Activated CD4-positive, alpha-beta T cell treated with anti-CD3 and anti-CD28 coated beads for 24 hours (primary cell): ENCODE measurements around the gene CPED1.
"Not testable (repeated sequence)": the region's sequence is repeated elsewhere in the genome, so short reads cannot be mapped to it uniquely, and the experiment has no call there.

Experiments
- DNase-seq, 2 donors: peaks; one replicate each; pipeline ENCODE4 v3.0.0-alpha.2; 2020; ENCODE audit warnings: low read depth in 2 of 2

Gene CPED1

GRCh38 chr7:121280656-121281055, 292.1 kb downstream of the CPED1 start:
- DNase-seq: no peak

DNA sequence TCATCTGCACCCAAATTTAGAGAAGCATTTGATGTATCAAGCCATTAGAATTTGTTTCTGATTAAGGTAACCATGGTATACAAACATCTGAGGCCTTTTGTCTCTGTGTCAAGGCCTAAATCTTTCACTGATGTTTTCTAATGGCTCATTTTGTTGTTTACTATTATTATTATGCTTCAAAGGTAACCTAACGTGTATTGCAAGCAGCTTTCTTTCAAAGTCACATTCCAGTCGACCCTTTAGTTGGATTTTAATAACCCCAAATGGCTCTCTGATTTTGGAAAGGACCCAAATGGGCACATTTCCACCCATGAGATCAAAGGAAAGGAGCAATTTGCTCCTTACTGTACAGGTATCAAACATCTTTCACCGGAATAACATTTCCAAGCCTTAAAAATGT, 293.6 kb downstream of the CPED1 start:
- no peak for DNase-seq

DNA sequence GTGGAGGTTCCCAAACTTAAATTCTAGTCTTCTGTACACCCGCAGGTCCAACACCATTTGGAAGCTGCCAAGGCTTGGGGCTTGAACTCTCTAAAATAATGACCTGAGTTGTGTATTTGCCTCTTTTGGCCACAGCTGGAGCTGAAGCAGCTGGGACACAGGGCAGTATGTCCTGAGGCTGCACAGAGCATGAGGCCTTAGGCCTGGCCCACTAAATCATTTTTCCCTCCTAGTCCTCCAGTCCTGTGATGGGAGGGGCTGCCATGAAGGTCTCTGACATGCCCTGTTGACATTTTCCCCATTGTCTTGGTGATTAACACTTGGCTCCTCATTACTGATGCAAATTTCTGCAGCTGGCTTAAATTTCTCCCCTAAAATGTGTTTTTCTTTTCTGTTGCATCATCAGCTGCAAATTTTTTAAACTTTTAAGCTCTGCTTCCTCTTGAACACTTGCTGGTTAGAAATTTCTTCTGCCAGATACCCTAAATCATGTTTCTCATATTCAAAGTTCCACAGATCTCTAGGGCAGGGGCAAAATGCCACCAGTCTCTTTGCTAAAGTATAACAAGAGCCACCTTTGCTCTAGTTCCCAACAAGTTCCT, 296.7 kb downstream of the CPED1 start:
- DNase-seq: no peak

GRCh38 chr7:121286186-121286585, 297.7 kb downstream of the CPED1 start:
- no peak for DNase-seq

DNA sequence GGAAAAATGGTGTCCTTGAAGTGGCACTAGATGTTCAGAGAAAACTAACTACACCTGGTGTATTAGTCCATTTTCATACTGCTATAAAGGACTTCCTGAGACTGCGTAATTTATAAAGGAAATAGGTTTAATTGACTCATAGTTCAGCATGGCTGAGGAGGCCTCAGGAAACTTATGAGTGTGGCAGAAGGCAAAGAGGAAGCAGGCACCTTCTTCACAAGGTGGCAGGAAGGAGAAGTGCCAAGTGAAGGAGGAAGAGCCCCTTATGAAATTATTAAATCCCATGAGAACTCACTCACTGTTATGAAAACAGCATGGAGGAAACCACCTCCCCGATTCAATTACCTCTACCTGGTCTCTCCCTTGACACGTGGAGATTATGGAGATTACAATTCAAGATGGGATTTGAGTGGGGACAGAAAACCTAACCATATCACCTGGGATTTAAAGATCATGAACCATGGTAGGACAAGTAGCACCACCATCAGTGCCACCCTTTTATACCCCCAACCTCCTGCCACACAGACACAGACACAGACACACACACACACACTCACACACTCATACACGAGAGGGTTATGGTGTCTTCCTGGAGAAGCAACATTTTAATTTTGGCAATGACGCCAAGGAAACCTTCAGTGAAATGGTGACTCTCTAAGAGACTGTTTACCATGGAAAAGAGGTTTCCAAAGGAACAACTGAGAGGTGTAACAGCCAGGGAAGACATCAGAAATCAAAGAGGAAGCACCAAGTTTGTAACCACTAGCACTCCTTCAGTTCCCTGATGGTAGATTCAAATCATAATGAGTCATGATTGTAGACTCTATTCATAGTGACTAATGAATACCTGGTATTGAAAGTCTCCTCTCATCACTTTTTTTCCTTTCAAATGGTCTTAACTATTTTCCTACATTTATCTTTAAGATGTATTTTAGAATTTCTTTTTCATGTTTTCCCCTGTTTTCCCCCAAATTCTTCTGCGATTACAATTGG, 298.5 kb downstream of the CPED1 start:
- DNase-seq: no peak

DNA sequence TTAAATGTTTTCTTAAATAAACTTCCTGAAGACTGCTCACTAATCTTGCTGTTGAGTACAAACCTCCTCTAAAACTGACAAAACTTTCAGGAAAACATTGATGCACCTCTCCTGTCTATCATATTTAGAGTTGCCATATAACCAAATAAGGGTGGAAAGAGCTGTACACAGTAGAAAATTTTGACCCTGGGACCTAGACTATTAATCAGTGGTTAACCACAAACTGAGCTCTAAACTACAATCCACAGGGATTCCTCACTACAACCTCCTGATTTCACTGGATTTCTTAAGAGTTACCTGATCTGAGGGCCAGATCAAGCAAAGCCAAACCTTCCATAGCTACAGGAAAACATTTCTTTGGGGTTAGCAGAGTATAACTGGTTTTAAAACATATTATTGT, 300.4 kb downstream of the CPED1 start:
- no peak for DNase-seq

DNA sequence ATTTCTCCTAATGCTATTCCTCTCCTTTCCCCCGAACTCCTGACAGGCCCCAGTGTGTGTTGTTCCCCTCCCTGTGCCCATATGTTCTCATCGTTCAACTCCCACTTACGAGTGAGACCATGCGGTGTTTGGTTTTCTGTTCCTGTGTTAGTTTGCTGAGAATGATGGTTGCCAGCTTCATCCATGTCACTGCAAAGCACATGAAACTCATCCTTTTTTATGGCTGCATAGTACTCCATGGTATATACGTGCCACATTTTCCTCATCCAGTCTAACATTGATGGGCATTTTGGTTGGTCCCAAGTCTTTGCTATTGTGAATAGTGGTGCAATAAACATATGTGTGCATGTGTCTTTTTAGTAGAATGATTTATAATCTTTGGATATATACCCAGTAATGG, 301.4 kb downstream of the CPED1 start:
- DNase-seq: not testable (repeated sequence)

DNA sequence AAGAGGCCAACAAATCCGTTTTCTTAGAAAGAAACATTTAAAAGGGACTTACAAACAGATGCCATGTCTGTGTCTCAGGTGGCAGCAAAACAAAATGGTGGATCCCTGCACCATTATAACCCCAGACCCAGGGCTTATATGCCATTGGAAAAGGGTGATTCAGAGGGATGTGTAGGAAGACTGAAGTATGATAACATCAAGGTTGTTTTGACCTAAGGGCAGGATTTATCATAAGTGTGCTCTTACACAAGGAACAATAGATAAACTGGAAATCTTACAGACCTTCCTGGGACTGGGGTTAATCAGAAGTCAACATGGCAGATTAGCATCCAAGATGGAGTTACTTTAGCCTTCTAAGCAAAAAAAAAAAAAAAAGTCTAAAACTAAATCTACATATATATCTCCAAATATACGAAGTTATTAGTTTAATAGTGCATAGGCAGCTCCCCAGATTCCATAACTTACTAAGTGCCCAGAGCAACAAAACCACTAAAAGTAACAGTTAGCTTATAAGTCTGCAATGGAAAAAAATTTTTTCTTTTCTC, 306.0 kb downstream of the CPED1 start:
- DNase-seq: no peak

DNA sequence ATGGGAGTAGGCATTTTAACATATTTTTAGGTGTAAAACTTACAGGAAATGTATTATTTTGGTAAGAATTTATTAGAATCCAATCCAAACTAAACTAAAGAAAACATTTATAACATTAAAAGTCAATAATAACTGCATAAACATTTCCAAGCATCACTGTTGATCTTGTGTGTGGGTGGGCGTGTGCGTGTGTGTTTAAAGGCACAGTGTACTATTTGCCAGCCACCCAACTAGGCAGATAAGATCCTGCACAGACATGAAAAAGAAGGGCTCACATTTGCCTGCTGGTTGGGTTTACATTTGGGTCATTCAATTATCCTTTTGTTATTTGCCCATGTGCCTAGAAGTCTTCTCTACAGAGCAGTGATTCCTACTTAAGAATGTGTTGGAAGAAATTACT, 309.3 kb downstream of the CPED1 start:
- no peak for DNase-seq

DNA sequence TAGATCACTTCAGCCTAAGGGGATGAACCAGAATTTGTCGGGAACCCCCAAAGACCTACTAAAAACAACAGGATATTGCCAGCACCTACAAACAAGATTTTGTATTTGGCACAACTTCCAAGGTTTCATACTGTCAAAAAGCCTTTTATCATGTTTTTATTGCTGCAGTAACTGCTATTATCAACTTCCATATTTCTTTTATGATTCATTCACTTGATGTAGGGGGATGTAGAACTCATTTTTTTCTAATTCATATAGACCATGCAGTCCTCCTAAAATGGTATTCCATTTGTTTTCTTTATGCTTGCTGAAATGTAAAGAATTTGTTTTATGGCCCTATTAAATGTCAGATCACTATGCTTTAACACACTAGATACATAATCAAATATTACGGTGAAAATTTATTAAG, 310.3 kb downstream of the CPED1 start:
- no peak for DNase-seq

DNA sequence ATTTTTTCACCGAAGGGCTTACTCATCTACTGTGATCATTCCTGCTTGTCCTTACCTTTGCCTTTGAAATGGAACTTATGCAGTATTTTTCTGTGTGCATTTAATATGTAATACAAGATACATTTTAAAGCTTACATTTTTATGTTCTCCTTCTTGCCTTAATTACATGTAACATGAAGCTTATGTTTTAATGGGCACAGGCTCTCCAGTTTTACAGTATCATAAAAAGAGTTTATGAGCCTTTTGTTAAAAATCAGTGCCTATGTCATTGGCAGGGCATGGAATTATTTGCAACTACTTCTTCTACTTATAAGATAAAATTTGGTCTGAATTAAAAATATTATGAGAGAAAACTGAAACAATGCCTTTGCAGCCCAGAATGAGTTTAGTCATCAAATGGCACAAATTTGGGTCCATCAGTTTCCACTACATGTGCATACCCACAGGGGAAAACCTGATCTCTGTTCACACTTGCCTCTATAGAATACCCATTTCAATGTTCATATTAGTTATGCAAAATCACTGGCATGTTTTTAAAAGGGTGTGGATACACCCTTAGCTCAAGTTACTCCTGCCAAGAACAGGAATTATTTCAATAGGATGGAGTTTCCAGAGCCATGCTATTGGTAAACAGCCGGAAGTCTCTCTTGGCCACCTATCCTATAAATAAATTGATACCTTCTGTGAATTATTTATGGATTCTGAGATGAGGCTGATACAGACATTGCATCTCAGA, 312.3 kb downstream of the CPED1 start:
- DNase-seq: no peak

DNA sequence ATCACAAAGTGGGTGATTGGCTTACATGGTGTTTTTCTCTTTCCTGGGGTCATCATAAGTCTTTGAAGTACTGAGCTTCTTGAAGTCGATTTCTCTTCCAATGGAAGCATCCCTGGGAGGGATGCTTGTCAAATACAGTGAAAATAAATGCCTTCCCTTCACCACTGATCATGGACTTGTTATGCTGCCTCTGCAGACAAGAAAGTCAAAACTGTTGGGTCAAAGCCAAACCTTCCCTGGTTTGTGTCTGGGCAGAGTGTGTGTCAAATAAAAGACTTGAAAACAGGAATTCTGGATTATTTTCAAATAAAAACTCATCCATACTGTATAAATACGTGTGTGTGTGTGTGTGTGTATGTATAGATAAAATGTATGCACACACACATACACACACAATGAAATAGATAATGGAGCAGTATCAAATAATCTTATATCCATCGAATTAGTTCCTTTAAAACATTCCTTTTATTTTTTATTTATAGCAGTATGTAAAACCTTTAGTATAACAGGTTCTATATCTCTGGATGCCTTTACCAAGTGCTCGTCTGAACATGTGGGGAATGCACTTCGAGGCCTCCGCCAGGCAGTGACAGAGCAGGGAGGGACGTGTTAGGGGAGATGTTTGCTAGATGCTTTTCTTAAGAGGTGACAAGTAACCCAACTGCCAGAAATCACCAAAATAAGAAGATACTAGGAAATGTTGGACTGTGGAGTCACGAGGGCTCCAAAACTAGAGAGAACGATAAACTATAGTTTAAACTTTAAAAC, 313.1 kb downstream of the CPED1 start:
- no peak for DNase-seq

DNA sequence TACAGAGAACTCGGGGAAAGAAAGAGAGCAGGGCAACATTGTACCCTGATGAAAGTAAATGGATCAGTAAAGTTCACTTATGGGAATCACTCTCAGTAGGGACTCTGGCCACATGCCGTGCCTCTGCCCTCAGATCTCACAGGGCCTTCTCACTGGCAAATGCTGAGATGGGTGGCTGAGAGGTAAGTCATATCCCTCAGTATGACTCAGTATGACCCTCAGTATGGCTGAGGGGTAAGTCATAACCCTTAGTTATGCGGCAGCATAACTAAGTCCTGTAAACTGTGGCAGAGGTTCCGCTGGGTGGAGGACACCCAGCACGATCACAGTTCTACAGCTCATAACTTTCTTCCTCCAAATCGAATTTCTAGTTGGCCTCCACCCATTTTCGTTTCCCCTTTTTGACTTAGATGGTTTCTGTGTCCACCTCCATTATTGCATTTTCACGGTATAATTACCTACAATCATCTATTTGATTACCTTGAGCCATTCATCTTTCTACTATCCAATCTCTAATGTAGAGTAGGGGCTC, 313.8 kb downstream of the CPED1 start:
- no peak for DNase-seq

DNA sequence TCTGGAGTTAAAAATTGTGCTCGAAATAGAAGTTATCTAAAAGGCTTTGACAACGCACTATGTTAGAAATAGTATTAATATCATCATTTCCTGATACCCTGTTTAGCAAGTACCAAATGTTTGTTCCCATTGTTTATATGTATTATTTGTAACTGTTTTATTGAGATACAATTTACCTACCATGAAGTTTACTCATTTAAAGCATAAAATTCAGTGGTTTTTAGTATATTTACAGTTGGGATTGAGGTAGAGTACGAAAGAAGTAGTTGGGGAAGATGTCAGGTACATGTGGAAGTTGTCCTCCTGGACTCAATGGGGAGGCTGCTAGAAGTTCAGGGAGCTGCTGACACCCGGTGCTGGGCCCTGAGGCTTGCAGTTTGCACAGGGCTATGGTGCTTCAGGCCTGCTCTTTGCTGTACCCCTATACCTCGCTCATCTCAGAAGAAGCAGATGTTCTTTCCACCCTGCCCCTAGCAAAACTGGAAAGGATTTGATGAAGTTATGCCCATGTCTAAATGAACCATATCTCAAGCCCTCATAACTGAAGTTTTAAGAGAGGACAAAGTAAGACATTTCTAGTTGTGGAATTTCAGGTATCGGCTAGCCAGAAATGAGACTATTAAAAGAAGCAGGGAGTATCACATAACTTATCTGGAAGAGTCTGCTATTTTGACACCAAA, 315.1 kb downstream of the CPED1 start:
- no peak for DNase-seq

- no peak for DNase-seq
Observed at GRCh38 chr7:121304102-121304658, 315.7 kb downstream of the CPED1 start.

DNA sequence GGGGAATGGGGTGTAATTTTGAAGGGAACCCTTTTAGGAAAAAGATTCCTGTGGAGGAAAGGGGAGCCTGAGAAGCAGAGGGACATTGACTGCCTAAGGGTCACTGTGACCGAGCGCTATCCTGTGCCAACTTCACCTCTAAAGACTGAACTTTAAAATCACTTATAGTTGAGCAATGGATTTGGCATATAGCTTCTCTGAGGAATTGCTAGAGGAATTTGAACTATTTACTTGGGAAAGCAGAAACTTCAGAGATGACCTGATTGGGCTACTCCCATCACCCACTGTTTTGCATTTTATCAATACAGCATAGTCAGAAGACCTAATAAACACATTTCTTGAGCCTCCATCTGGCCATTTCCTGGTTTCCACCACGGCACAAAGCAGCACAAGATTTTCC, 316.6 kb downstream of the CPED1 start:
- no peak for DNase-seq

DNA sequence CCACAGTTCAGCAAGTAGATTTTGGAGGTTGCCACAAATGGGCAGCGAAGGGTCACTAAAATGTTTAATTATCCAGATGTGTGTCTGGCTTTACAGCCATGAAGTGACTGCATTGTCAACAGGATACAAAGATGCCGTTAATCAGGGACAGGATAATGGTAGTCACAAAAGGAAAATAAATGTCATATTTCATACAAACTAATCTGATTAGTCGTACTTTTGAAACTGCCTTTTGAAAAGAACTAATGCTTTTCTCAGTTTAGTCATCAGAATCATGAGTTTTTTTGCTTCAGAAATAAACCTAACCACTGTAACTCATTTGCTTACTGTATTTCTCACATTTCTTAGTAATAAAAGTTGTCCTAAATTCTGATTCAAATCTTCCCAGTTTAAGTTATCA, 318.1 kb downstream of the CPED1 start:
- no peak for DNase-seq

GRCh38 chr7:121307021-121307574, 318.6 kb downstream of the CPED1 start:
- DNase-seq: no peak

DNA sequence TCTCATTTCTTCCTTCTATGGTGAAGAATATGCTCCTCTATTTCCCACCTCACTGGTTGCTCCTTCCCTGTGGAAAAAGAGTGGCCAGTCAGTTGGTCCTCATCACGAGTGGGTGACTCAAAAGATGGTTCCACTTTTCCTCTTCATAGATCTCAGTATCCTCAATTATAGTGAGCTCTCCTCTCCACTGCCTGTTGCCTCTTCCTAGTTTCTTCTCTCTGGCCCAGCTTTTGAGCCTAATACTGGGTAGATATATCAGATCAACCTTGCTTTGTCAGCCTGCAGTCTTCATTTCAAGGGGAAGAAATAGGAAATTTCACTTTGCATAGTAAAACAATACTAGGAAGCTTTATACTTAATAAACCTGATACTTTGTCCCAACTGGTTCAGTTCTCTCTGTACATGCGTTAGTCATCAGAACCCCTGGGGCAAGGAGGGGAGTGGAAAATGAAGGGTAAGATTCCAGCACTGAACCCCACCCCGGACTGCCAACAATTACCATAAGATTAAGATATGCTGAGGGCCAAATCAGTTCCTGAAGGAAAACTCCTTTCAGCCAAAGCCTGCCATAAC, 324.8 kb downstream of the CPED1 start:
- no peak for DNase-seq
